Mononuclear cell (primary cell): ENCODE data around the gene RBM5. TPM values are rescaled to one million over a fixed set of nuclear protein-coding genes. Genes with fewer than 3 reads are reported as not detected.

Source experiments
- H3K27me3 ChIP-seq: 2 replicates; pipeline ENCODE4 v1.6.0; 2011; ENCODE audit warnings: low read length, control low read depth; ENCODE audit not compliant: insufficient read depth
- H3K4me1 ChIP-seq: 2 replicates; pipeline ENCODE4 v1.5.1; 2011; ENCODE audit warnings: mild to moderate bottlenecking, low read length, control low read depth; ENCODE audit not compliant: insufficient read depth
- H3K4me3 ChIP-seq: 2 replicates; pipeline ENCODE4 v1.5.1; 2011; ENCODE audit warnings: mild to moderate bottlenecking, low read length, moderate library complexity
- H3K9me3 ChIP-seq: 2 replicates; pipeline ENCODE4 v1.5.1; 2011; ENCODE audit warnings: low read depth, mild to moderate bottlenecking, control low read depth, low read length
- total RNA-seq: library from RNA; depleted of rRNA; stranded (reverse); fragments of >200 nt; gene quantifications from one replicate; pipeline ENCODE4 v1.2.3, GENCODE V29; 2012

The RBM5 gene
- total RNA-seq, 1 donor = 375 TPM

- Histone ChIP-seq H3K4me1 (peaks cover 4% of the 10 kb centered on the region), H3K9me3 (no peaks in the 10 kb centered on the region)
Measured at GRCh38 chr3:50111757-50112156, 23.0 kb downstream of the RBM5 start.

GRCh38 chr3:50112462-50112861, 23.7 kb downstream of the RBM5 start:
- H3K4me1 ChIP-seq = peaks cover 4% of the 10 kb centered on the region
- H3K27me3 ChIP-seq = no peaks in the 10 kb centered on the region
- H3K9me3 ChIP-seq = no peaks in the 10 kb centered on the region
- no peak overlapping the region for H3K4me3 ChIP-seq

More at GRCh38 chr3:50111757-50112156, 23.0 kb downstream of the RBM5 start:
- no peak overlapping the region for H3K4me3 ChIP-seq
- no peaks in the 10 kb centered on the region for H3K27me3 ChIP-seq

- no peak overlapping the region for H3K4me3 ChIP-seq
- no peaks in the 10 kb centered on the region for H3K9me3 ChIP-seq
- H3K4me1 ChIP-seq = no peaks in the 10 kb centered on the region
- no peaks in the 10 kb centered on the region for H3K27me3 ChIP-seq
Measured at GRCh38 chr3:50117120-50117519, 28.4 kb downstream of the RBM5 start.

- no peaks in the 10 kb centered on the region for H3K27me3 ChIP-seq
- H3K4me3 ChIP-seq = no peak overlapping the region
- H3K4me1 ChIP-seq = no peaks in the 10 kb centered on the region
- no peaks in the 10 kb centered on the region for H3K9me3 ChIP-seq
Measured at GRCh38 chr3:50118237-50118636, 29.5 kb downstream of the RBM5 start.

- Histone ChIP-seq H3K4me3 (no peak overlapping the region), H3K4me1 (no peaks in the 10 kb centered on the region), H3K9me3 (no peaks in the 10 kb centered on the region), H3K27me3 (no peaks in the 10 kb centered on the region)
Measured at GRCh38 chr3:50119786-50120185, 31.1 kb downstream of the RBM5 start.

- H3K4me1 ChIP-seq = no peaks in the 10 kb centered on the region
- no peaks in the 10 kb centered on the region for H3K9me3 ChIP-seq
- no peak overlapping the region for H3K4me3 ChIP-seq
- H3K27me3 ChIP-seq = no peaks in the 10 kb centered on the region
Measured at GRCh38 chr3:50120364-50121071, 31.8 kb downstream of the RBM5 start.

- Histone ChIP-seq H3K9me3 (no peaks in the 10 kb centered on the region), H3K4me3 (no peak overlapping the region), H3K4me1 (no peaks in the 10 kb centered on the region), H3K27me3 (no peaks in the 10 kb centered on the region)
Measured at GRCh38 chr3:50121072-50122032, 32.6 kb downstream of the RBM5 start.

- Histone ChIP-seq H3K9me3 (no peaks in the 10 kb centered on the region), H3K4me1 (no peaks in the 10 kb centered on the region), H3K27me3 (no peaks in the 10 kb centered on the region), H3K4me3 (no peak overlapping the region)
Measured at GRCh38 chr3:50122071-50122470, 33.4 kb downstream of the RBM5 start.

- Histone ChIP-seq H3K9me3 (no peaks in the 10 kb centered on the region), H3K27me3 (no peaks in the 10 kb centered on the region), H3K4me1 (no peaks in the 10 kb centered on the region), H3K4me3 (no peak overlapping the region)
Measured at GRCh38 chr3:50122661-50123391, 34.1 kb downstream of the RBM5 start.

- Histone ChIP-seq H3K4me1 (no peaks in the 10 kb centered on the region), H3K27me3 (no peaks in the 10 kb centered on the region), H3K4me3 (no peak overlapping the region), H3K9me3 (no peaks in the 10 kb centered on the region)
Measured at GRCh38 chr3:50123394-50124051, 34.8 kb downstream of the RBM5 start.

GRCh38 chr3:50124052-50124799, 35.5 kb downstream of the RBM5 start:
- Histone ChIP-seq H3K4me1 (no peaks in the 10 kb centered on the region), H3K27me3 (no peaks in the 10 kb centered on the region), H3K4me3 (no peak overlapping the region), H3K9me3 (no peaks in the 10 kb centered on the region)

GRCh38 chr3:50124800-50125178, 36.1 kb downstream of the RBM5 start:
- Histone ChIP-seq H3K4me3 (no peak overlapping the region), H3K4me1 (no peaks in the 10 kb centered on the region), H3K27me3 (no peaks in the 10 kb centered on the region), H3K9me3 (no peaks in the 10 kb centered on the region)

- Histone ChIP-seq H3K27me3 (no peaks in the 10 kb centered on the region), H3K4me1 (no peaks in the 10 kb centered on the region), H3K4me3 (no peak overlapping the region), H3K9me3 (no peaks in the 10 kb centered on the region)
Measured at GRCh38 chr3:50125541-50126286, 37.0 kb downstream of the RBM5 start.
